Hepatic stellate cell (primary cell): ENCODE measurements around the gene LDLRAD4.

Experiments
- DNase-seq: peaks from one replicate; pipeline ENCODE4 v3.0.0; 2011; ENCODE audit warnings: low spot score

The LDLRAD4 gene

DNA sequence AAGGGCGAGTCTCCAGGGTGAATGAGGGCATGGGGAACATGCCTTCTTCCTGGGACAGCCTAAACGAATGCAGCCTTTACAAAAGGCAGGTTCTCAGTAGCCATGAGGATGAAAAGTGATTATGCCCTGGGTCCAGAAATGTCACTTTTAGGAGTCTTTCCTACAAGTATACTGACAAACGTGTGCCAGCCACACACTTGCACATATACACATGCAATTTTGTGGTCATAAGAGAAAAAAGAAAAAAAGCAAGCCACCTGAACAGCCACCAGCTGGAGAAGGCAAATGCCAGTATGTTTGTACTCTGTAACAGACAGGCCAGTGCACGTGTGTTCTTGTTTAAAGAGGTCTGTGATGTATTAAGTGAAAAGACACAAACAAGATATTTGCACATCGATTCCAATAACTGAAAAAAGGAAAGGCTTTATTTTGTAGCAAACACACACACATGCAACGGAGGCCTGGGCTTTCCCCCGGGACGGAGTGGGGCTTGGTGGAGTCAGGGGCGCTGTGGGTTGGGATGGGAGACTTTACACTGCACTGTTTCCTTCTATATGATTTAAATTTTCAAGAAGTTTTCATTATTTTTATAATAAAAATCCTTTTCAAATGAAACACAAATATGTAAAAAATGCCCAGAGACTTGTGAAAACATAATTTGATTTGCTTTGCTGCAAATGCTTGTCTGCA is 399.4 kb downstream of the LDLRAD4 start:
- DNase-seq = no peak

GRCh38 chr18:13618760-13619438 is 400.3 kb downstream of the LDLRAD4 start:
- DNase-seq = no peak

DNA sequence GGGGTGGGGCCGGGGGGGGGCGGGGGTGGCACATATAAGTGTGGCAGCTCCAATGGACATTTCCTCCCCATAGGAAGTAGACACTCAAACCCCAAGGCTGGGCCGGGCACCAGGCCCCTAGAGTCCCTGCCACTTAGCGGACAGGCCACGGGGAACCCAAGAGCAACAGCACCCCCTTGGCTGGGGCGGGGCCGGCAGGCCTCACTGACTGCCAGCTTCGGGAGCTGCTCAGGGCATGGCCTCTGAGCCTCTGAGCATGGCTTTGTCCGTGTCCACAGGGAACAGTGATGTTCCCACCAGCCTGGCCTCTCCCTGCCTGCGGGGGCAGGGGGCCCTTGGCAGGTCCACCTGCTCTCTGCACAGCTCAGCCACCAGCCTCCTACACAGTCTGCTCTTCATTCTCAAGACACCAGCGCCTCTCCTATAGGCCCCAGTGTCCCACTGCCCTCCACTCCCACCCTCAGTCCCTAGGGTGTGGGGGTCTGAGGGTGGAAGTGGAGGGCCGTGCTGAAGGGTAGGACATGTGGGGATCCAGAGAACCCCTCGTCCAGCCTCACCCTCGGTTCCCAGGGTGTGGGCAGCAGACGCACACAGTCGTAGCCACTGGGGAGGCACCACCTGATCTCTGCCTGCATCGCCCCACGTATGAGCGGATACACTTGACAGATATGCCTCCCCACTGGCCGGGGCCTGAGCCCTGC is 401.1 kb downstream of the LDLRAD4 start:
- DNase-seq = no peak

GRCh38 chr18:13620206-13620672 is 401.7 kb downstream of the LDLRAD4 start:
- DNase-seq = no peak

DNA sequence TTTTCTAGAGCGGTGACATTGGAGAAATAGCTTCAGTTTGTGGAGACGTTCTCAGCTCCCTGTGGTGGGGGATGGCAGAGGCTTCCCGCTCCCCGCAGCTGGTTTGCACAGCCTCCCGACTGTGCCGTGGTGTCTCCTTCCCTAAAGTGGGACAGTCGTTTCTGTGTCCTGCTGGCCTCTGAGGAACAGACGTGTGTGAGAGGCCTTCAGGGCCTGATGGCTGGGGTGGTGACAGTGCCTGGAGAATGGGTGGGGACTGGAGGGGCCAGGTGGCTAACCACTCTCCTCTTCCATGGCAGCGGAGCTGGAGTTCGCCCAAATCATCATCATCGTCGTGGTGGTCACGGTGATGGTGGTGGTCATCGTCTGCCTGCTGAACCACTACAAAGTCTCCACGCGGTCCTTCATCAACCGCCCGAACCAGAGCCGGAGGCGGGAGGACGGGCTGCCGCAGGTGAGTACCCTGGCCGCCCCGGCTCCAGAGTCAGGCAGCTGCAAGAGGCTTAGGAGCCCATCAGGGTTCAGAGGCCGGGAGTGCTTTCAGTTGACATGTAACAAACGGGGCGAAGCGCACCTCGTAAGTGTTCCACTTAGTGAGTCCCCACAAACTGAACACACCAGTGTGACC is 402.4 kb downstream of the LDLRAD4 start:
- no peak for DNase-seq

DNA sequence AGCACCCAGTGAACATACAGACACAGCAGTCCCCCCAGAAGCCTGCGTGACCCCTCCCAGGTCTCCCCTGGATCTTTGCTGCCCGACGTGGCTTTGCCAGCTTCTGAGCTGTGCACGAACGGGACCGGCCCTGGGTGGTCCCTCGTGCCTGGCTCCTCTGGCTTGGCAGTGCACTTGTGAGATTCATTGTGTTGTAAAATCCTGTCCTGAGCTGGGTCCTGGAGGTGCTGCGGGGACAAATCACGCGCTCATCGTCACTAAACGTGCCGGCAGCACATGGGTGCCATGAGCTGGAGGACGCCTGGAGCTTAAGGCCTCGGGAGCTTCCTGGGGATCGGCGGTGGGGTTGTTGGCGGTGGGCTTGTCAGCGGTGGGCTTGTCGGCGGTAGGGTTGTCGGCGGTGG is 402.9 kb downstream of the LDLRAD4 start:
- DNase-seq = no peak

DNA sequence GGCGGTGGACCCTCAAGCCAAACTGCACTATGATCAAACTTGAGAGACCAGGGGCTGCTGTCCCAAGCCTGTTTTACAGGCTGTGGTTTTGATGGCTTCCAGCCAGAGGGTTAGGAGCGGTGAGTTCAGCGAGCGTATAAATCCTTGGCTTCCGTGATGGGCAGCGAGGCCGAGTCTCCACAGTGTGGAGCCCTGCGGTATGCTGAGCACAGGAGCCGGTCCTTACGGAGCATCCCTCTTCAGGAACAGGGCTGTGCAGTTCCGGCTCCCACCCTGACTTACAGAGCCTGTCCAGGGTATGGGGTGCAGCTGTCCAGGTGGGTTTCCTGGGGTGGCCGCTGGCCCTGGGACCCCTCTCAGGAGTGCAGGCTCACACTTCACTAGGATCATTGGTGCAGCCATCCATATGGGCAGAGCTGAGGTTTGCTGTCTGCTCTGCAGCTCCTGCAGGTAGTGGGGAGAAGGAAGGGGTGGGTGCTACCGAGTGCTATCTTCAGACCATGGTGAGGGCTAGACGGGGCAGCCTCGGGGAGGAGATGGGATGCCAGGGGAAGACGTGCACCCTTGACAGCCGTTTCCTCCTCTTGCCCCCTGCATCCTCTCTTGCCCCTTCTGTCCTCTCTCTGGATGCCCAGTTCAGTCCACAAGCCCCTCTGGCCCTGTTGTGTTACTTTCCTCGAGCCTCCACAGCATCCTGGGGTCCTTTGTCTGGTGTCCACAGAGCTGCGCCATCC is 403.5 kb downstream of the LDLRAD4 start:
- DNase-seq = no peak

DNA sequence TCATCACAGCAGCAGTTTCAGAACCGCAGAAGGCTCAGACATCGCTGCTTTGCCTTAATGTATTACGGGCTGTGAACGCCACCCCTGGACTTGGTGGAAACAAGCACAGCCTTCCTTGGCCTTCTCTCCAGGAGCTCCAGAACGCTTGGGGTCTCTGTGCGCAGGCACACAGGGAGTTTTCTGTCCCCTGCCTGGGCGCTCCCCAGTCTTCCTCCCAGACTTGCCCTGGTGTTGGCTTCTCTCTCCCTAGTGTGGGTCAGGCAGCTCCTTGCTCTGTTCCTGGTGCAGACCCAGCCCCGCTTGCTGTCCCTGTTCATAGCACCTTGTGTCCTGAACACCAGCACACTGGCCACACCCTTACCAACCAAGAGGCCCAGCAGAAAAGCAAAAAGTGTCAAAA is 404.2 kb downstream of the LDLRAD4 start:
- no peak for DNase-seq

- no peak for DNase-seq
Observed at GRCh38 chr18:13623348-13623747, 404.8 kb downstream of the LDLRAD4 start.

- DNase-seq = no peak
Observed at GRCh38 chr18:13623871-13624270, 405.3 kb downstream of the LDLRAD4 start.

- no peak for DNase-seq
Observed at GRCh38 chr18:13624563-13625237, 406.1 kb downstream of the LDLRAD4 start.

DNA sequence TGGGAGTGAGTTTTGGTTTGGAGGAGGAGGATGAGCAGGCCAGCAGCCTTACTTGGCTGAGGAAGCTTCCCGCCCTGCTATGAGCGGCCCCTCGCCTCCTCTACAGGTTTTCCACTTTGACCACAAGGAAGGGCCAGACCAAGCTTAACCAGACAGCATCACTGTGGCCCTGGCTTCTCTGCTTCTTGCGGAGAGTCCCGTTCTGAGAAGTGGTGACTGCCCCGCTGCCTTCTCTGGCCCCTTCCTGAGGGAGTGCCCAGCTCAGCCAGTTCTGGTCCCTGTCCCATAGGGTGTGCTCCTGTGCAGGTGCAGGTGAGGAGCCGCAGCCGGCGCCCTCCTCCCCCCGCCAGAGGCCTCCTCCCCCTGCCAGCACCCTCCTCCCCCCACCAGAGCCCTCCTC is 406.8 kb downstream of the LDLRAD4 start:
- DNase-seq = no peak

- no peak for DNase-seq
Observed at GRCh38 chr18:13625843-13626543, 407.4 kb downstream of the LDLRAD4 start.

DNA sequence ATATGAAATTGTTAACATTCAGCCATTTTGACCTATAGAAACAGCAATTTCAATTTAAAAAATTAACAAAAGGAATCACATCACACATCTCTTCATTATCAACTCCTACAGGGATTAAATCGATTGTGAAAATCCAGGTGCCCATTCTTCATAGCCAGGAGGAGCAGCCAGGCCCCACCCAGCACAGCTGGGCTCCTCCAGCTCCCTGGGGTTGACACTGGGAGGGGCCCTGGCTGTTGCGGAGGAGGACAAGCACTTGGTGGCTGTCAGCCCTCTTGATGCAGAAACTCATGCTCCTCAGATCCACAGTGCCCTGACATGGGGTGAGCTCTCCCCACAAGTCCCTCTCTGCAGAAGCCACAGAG is 408.0 kb downstream of the LDLRAD4 start:
- DNase-seq = no peak

DNA sequence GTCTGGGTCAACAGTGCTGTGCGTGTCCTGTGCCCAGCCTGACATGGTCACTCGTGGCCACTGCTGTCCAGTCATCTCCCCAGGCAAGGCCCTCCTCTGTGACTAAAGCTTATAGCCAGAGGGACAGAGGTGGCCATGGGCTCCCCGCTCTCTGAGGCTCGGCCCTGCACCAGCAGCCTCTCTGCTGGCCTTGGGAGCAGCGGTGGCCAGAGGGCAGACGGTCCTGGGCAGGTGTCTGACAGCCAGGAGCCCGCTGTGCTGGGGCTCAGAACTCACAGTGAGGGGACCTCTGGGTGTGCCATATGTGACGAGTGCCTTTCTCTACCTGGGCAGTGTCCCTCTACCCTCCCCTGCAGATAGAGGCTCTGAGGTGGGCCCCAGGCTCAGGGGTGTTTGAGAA is 409.1 kb downstream of the LDLRAD4 start:
- DNase-seq = no peak

- DNase-seq = no peak
Observed at GRCh38 chr18:13628211-13628610, 409.7 kb downstream of the LDLRAD4 start.

DNA sequence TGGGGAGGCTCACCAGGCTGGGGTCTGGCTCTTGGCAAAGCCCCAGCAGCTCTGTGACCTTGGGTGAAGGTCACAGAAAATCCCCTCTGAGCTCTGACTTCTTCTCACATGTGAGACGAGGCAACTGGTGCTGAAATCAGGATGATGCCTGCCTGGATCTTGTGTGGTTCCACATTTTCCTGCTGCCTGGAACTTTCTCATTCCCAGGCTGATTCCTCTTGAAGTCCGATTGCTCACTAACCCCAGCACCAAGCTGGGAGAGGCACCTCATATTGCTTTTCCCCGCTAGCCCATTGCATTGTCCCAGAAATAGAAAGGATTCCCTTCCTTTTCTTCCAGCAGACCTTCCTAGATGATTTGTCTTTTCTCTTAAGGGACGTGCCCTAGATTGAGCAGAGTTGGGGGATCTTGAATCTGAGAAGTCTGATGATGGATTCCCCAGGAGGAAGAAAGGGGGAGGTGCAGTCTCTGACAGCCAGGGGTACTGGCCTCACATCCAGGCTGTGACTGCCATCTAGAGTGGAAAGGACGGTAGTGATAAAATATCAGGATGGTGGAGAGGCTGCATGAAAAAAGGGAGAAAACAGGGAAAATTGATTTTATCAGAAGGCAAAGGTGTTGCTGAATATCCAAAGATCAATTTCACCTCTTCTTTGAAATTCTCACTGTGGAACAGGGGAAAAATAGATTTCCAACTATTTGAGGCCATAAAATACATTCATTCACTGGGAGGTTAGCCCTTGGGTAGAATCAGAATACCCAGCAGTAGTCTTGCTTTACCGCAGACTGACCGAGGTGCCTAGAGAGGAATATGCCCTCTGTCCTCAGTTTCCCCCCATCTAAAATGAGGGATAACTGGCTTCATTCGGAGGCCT is 411.5 kb downstream of the LDLRAD4 start:
- peak; percentile 82 for DNase-seq

- no peak for DNase-seq
Observed at GRCh38 chr18:13630716-13631268, 412.2 kb downstream of the LDLRAD4 start.

- DNase-seq = no peak
Observed at GRCh38 chr18:13633700-13634099, 415.1 kb downstream of the LDLRAD4 start.

- no peak for DNase-seq
Observed at GRCh38 chr18:13635046-13635445, 416.5 kb downstream of the LDLRAD4 start.
